ENCODE results near the gene IER3IP1. TPM values are rescaled to one million over a fixed set of nuclear protein-coding genes. Genes with fewer than 3 reads are reported as not detected.

The IER3IP1 gene
- total and polyA plus RNA-seq, 2 donors (not counting 1 experiment from before 2014, with no cell fraction given) = 2.4 to 8.7 TPM

- POLR2A ChIA-PET = no interaction called here
- H3K27ac Mint-ChIP-seq = no peak overlapping the region
Measured at GRCh38 chr18:47141289-47141688, 34.9 kb downstream of the IER3IP1 start.

GRCh38 chr18:47121146-47121545 lies 55.0 kb downstream of the IER3IP1 start:
- Histone ChIP-seq H3K36me3 (replicated peaks in 1 of 2; ENCODE audit: control extremely low read depth in 1 of 2, control insufficient read depth in 1 of 2, extremely low read depth in 1 of 2, insufficient read depth in 2 of 2, low read length in 1 of 2) (peaks cover 2 to 7% of the 10 kb centered on the region in 2 experiments), H3K9me3 (ENCODE audit: control extremely low read depth in 1 of 3, control insufficient read depth in 2 of 3, insufficient read depth in 1 of 3, low read length in 2 of 3) (no peaks in the 10 kb centered on the region), H4K20me1 (ENCODE audit: control insufficient read depth, insufficient read depth, low read length, poor library complexity, severe bottlenecking) (no peaks in the 10 kb centered on the region), H3K79me2 (ENCODE audit: control insufficient read depth, insufficient read depth, low read length) (no peaks in the 10 kb centered on the region), H3K27ac (ENCODE audit: low read length in 2 of 2) (no peak overlapping the region), H2AFZ (ENCODE audit: insufficient read depth, low read depth, low read length, poor library complexity, severe bottlenecking) (no peak overlapping the region), H3K4me2 (replicated peaks; ENCODE audit: low read depth, low read length, poor library complexity, severe bottlenecking) (no peak overlapping the region), H3K4me1 (ENCODE audit: control insufficient read depth in 2 of 2, insufficient read depth in 2 of 2, low read length in 2 of 2) (no peaks in the 10 kb centered on the region), H3K4me3 (ENCODE audit: control extremely low read depth in 1 of 5, extremely low read depth in 1 of 5, insufficient read depth in 1 of 5, low read depth in 2 of 5, low read length in 4 of 5) (no peak overlapping the region), H3K27me3 (replicated peaks in 1 of 4; ENCODE audit: control extremely low read depth in 1 of 4, control insufficient read depth in 3 of 4, insufficient read depth in 4 of 4, low read length in 3 of 4) (no peaks in the 10 kb centered on the region), H3K9ac (ENCODE audit: low read length) (no peak overlapping the region)
- ATAC-seq (ENCODE audit: low read depth) = no peak
- 100% methylated on average over 1 of the region's 3 CpGs for WGBS (ENCODE audit: insufficient coverage)
- TF ChIP-seq CTCF (IDR thresholded peaks at IDR 0.05) (no peak), EZH2 (IDR thresholded peaks at IDR 0.05; ENCODE audit: borderline replicate concordance, insufficient read depth, low read depth, low read length, poor library complexity, severe bottlenecking) (no peak)
- no peak for DNase-seq
- CTCF ChIA-PET = no interaction called here
- no peak overlapping the region for H3K27ac Mint-ChIP-seq
- intact Hi-C loops (cut with micrococcal nuclease) = no loop called here
- H3K4me1 Mint-ChIP-seq = no peaks in the 10 kb centered on the region
- POLR2A ChIA-PET = no interaction called here
- no peaks in the 10 kb centered on the region for H3K9me3 Mint-ChIP-seq (ENCODE audit: insufficient read depth)
- no peaks in the 10 kb centered on the region for H3K27me3 Mint-ChIP-seq
- no peak overlapping the region for H3K4me3 Mint-ChIP-seq

More at GRCh38 chr18:47141289-47141688, 34.9 kb downstream of the IER3IP1 start:
- Histone ChIP-seq H3K36me3 (replicated peaks in 1 of 2; ENCODE audit: control extremely low read depth in 1 of 2, control insufficient read depth in 1 of 2, extremely low read depth in 1 of 2, insufficient read depth in 2 of 2, low read length in 1 of 2) (peaks cover 1 to 5% of the 10 kb centered on the region in 2 experiments), H4K20me1 (ENCODE audit: control insufficient read depth, insufficient read depth, low read length, poor library complexity, severe bottlenecking) (peaks cover 37% of the 10 kb centered on the region), H3K9ac (ENCODE audit: low read length) (no peak overlapping the region), H3K27me3 (replicated peaks in 1 of 4; ENCODE audit: control extremely low read depth in 1 of 4, control insufficient read depth in 3 of 4, insufficient read depth in 4 of 4, low read length in 3 of 4) (no peaks in the 10 kb centered on the region), H3K4me2 (replicated peaks; ENCODE audit: low read depth, low read length, poor library complexity, severe bottlenecking) (no peak overlapping the region), H3K79me2 (ENCODE audit: control insufficient read depth, insufficient read depth, low read length) (peaks cover 29% of the 10 kb centered on the region), H3K4me3 (ENCODE audit: control extremely low read depth in 1 of 5, extremely low read depth in 1 of 5, insufficient read depth in 1 of 5, low read depth in 2 of 5, low read length in 4 of 5) (no peak overlapping the region), H3K9me3 (ENCODE audit: control extremely low read depth in 1 of 3, control insufficient read depth in 2 of 3, insufficient read depth in 1 of 3, low read length in 2 of 3) (no peaks in the 10 kb centered on the region), H2AFZ (ENCODE audit: insufficient read depth, low read depth, low read length, poor library complexity, severe bottlenecking) (no peak overlapping the region), H3K4me1 (ENCODE audit: control insufficient read depth in 2 of 2, insufficient read depth in 2 of 2, low read length in 2 of 2) (no peaks in the 10 kb centered on the region), H3K27ac (ENCODE audit: low read length in 2 of 2) (no peak overlapping the region)
- intact Hi-C loops (cut with micrococcal nuclease) = no loop called here
- DNase-seq (no peak), ATAC-seq (ENCODE audit: low read depth) (no peak)
- Mint-ChIP-seq H3K4me1 (peaks cover 8% of the 10 kb centered on the region), H3K27me3 (no peaks in the 10 kb centered on the region), H3K4me3 (no peak overlapping the region), H3K9me3 (ENCODE audit: insufficient read depth) (no peaks in the 10 kb centered on the region)
- CTCF ChIA-PET = no interaction called here
- TF ChIP-seq EZH2 (IDR thresholded peaks at IDR 0.05; ENCODE audit: borderline replicate concordance, insufficient read depth, low read depth, low read length, poor library complexity, severe bottlenecking) (no peak), CTCF (IDR thresholded peaks at IDR 0.05) (no peak)
